HG03039 (cell line): Measurements from ENCODE around the gene TBC1D22A.

Experiments
- ATAC-seq: cut with Tn5 transposase; IDR thresholded peaks from one replicate; pipeline ENCODE4 v1.9.1; 2021; ENCODE audit warnings: mild to moderate bottlenecking, moderate library complexity; ENCODE audit not compliant: unreplicated experiment

The TBC1D22A gene

DNA sequence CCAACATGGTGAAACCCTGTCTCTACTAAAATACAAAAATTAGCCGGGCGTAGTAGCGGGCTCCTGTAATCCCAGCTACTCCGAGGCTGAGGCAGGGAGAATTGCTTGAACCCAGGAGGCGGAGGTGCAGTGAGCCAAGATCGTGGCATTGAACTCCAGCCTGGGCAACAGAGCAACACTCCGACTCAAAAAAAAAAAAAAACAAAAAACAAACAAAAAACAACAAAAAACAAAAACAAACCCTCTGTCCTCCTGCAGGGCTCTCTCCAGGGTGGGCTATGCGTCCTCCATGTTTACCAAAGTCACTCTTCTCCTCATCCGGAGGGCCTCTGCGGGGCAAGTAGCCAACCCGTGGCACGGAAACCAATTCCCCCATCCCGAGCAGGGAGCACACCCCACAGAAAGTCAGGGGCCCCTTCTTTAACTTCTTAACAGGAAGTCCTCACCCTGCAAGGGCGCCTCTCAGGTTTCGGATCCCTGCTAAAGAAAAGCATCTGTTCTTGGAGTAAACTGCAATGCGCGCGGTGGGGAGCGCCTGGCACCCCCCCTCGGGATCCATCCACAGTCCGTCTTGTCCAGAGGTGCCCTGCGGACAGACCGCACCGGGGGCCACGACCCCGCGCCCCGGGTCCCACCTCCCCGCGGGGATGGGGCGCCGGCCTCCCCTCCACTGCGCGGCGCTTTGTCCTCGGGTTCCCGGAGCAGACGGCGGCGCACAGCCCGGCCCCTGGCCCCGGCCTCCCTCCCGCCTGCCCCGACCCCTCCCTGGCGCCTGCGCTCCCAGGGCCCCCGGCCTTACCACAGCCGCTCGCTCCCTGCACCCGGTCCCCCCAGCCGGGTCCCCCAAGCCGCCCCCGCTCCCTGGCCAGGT is 25.1 kb upstream of the TBC1D22A start:
- peak; percentile 32 for ATAC-seq

DNA sequence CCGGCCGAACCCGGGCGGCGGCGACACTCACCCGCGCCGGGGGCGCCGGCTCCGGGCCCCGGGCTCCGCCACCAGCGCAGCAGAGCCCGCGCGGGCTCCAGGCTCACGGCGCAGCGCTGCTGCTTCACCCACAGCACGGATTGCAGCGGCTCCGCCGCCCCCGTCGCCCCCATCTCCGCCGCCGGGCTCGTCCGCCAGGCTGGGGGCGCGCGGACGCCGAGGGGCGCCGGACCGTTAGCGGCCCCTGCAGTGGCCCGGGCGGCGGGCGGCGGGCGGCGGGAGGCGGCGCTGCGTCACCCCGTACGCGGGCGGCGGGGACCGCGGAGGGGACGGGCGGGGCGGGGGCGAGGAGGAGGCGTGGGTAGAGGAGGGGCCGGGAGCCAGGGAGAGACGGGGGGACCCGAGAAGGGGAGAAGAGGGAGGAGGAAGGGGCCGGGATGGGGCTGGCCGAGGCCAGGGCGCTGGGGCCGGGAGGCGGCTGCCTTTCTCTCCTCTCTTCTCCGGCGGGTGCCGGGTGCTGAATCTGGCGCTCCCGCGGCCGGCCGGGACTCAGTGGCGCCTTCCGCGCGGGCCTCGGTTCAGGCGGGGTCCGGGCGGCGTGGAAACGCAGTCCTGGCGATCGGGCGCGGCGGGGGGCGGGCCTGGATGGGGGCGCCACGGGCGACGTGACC is 24.3 kb upstream of the TBC1D22A start, which contains the start of gene CERK:
TSS of gene CERK (minus strand) at position 277 of the 671 bp plus-strand sequence. CDS start at position 173, 104 bp downstream.
- ATAC-seq: peak; percentile 40

DNA sequence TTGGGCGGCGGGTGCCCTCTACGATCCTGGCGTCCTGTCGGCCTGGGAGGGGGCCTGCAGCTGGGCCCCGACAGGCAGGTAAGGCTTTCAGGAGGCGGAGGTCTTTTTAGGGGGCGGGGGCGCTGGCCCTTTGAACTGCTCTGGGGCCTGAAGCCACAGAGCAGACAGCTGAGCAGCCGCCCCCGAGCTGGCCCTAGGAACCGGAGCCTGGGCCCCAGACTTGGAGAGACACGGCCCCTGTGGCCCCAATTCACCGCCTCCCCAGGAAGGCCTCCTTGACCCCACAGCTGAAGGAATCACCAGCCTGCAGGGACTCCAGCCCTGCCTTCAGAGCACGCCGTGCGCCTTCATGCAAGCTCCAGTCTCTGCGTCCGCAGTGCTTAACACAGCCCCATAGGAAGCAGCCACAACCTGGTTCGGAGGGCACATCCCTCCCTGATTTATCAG is 23.8 kb upstream of the TBC1D22A start:
- ATAC-seq: no peak

DNA sequence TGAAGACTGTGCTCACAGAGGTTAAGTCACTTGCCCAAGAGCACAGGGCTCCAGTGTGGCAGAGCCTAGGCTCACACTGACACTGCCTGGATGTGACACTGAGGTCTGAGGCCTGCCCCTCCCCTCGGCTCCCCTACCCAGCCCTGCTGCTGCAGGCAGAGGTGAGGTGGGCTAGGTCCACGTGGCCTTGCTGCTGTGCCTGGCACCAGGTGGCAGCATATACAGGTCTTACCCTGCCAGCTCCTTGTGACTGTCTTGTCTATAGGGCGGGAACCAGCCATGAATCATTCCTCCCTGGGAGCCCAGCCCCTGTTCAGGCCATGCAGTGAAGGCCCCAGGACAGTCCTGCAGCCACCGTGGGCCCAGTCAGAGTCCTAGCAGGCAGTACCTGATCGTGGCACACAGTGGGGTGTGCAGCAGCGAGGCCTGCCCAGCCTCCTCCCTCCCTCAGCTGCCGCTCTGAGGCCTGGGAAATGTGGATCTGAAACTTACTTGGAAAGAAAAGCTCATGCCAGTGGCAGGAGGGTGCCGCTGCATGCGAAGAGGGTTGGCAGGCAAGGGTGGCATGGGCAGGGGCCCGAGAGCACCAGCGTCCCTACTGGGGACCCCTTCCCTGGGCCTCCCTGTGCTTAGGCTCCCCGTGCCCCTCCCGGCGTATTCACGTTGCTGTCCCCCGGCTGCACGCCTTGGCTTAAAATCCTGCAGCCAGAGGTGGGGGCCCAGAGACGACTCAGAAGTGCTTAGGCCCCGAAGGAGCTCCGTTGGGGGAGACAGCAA is 23.2 kb upstream of the TBC1D22A start:
- ATAC-seq: no peak

DNA sequence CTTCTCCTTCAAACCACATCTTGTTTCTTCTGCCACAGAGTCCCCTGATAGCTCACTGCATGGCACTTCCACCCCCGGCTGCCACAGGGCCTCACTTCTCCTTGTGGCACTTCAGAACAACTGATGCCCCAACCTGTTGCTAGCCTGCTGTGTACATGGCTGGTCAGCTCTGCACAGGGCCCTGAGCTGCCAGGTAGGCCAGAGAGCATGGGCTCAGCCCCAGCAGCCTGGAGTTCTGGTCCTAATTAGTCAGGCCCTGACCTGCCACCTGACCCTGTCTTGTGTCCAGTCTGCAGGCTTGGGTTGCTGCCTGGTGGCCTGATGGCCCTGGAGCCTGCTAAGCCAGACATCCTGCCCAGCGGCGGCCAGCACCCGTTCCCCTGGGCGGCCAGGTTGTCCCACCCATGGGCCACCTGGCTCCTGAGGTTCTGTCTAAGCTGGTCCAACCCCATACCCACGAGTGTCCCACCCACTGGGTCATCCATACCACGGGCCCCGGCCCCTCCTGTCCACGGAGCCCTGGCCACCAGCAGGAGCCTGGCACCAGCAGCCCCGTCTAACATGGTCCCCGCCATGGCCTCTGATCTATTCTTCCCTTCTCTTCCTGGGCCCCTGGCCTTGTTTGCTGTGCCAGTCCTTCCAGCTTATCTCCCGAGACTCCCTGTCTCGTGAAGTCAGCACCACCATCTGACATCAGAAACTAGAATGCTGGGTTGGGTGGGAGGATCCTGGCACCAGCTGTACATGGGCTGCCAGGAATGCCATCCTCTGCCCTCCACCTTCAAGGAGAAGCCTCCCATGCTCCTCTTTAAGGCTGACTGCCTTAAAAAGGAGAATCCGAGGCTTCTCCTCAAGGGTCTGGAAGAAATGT is 21.3 kb upstream of the TBC1D22A start:
- no peak for ATAC-seq

DNA sequence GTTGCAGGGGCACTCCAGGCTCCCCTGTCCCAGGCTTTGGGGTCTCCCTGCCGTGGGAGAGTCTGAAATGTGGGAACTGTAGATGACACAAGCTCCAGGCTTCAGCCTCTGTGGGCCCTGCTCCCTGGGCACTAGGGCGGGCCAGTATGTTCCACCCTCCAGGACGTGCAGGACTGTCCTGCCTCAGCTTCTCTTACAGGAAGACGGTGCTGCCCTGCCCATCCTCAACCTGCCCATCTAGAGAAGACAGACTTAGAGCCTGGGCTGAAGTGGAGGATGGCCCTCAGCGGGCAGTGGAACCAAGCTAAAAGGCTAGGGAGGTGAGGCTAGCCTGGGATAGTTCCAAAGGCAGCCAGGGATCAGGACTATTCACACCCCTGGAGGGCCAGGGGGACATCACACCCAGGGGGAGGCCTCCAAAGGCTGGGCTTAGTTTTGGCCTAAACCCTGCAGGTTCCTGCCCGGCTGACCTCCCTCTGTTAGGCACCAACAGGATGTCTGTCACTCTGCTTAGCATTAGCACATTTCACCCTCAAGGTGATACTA is 20.4 kb upstream of the TBC1D22A start:
- no peak for ATAC-seq

DNA sequence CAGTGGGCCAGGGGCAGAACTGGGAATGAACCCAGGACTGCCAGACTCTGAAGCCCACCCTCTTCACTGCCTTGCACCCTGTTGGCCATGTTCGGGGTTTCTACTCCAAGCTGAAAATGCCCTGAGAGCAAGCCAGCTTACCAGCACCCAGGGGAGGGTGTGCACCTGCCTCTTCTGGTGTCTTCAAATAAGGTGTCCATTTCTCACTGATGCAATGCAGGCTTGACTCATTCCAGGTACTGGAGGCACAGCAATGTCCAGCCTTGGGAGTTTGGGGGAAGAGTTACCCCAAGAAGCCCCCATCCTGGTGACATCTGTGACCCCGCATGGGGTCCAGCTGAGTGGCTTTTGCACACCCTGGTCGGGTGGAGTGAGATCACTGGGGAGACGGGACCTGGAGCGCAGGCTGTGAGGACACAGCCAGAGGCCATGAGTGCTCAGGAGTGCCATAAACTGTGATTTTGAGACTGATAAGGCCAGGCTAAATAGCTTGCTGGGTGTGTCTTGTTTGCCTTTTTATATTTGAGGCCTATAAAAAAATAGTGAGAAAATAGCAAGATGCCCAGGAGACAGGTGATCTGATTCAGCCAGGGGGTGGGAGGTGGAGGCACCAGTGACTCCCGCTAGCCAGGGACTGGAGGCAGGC is 19.8 kb upstream of the TBC1D22A start:
- ATAC-seq: no peak

DNA sequence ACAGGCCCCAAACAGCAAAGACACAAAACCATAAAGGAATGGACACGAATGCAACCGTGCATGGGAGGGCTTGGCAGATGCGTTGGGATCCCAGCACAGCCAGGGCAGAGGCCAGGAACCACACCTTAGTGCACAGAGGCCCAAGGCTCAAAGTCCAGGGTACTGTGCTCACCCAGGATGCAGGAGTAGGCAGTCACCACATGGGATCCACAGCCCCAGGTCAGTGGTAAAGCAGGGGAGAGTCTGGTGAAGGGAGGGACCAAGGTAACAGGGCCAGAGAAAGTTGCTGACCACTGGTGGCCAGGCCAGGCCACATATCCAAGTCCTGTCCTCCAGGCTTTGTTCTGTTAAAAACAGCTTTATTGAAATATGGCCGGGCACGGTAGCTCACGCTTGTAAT is 17.9 kb upstream of the TBC1D22A start:
- ATAC-seq: no peak

DNA sequence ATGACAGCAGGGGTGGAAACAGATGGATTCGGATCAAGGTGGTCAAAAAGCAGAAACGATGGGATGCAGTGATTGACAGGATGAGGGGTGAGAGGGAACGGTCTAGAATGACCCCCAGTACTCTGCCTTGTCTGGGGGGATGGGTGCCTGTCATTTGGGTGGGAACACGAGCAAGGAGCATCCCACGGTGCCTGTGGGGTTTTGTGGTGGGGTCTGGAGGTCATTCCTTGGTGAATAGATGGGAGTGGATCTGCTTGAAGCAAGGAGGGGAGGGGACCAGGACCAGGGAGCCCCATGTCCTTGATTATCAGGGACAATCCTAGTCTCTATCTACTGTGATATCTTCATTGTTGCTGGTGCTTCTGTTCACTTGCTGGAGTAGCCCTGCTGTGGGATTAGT is 16.3 kb upstream of the TBC1D22A start:
- ATAC-seq: no peak

DNA sequence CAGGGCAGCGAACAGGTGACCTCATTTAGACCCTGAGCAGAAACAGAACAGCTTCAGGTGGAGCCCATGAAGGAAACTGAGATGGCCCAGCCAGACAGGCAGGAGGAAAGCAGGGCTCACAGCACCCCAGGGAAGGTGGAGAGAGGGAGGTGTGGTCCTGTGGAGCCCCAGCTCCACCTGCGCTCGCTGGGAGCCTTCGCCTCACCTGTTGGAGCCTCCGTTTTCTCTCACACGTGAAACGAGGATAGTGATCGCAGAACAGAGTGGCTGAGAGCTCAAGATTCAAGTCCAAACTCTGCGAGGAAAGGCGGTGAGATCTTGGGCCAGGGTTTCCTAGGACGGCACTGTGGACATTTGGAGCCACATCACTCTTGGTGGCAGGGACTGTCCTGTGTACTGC is 15.8 kb upstream of the TBC1D22A start:
- ATAC-seq: no peak

DNA sequence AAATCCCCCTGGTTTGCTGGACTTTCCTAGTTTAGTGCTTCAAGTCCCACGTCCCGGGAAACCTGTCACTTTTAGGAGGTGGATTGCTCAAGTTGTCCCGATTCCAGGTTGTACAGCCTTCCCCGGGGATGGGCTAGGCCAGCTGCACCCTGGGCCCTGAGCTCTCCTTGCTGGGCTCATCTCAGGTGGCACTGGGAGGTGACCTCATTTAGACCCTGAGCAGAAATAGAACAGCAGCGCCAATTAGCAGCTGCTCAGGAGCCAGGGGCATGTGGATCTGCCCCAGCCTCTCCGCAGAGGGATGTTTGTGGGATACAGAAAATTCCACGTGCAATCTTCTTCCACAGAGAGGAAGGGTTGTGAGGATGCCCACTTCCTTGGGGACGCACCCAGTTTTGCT is 14.8 kb upstream of the TBC1D22A start:
- ATAC-seq: no peak

DNA sequence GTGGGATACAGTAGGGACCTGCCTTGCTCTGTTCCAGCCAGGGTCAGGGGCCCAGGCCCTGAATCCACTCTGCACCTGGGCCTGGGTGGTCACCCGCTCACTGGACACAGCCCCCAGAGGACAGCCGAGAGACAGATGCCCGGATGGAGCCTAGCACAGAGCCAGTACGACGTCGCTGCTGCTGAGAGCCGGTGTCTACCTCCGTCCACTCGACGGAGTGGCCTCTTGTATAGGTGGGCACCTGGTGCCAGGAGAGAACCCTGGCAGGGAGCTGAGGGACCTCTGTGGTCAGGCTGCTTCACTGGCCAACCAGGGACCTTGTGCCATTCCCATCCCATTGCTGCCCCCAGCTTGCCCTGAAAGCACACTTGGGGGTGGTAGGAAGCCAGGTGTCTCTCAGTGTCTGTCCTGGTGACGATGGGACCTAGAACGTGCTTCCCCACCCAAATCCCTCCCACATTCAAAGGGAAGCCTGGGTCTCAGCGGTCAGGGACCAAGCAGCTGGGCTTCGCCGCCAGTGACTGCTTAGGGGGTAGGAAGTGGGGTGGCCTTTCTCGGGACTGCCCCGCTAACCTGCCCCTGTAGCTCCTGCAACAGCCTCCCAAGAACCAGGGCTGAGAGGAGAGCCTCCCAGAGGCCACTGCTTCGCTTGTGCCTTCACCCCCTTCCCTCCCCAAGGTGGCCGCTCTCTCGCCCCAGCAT is 14.1 kb upstream of the TBC1D22A start:
- no peak for ATAC-seq

DNA sequence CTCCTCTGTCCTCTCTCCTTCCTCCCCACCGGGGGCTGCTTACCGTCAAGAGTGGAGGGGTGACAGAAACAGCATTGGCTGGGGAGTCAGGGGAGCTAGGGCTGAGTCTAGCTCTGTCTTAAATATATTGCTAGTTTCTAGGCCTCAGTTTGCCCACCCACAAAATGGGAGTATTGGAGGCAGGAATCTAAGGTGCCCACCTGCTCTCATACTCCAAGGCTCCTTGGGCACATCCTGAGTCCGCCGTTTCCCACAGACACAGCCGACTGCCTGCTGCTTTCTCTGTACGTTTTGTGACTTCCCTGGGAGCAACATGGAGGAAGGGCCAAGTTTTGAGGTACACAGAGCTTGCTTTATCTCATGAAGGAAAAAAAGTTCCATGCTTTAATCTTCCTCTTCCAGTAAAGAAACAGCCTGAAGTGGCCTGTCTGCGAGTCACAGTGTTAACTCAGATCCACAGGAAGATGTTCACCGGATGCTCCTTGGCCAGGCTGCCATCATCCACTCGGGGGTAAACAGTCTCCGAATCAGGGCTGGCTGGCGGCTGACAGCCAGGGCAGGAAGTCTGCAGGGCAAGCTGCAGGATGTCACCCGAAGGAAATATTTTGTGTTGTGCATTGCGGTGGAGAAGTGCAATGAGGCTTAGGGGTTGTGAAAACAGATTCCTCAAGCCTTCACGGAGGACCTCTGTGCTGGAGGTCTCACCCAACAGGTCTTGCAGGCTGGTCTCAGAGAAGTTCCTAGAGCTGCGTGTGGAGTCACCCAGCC is 13.4 kb upstream of the TBC1D22A start:
- no peak for ATAC-seq

DNA sequence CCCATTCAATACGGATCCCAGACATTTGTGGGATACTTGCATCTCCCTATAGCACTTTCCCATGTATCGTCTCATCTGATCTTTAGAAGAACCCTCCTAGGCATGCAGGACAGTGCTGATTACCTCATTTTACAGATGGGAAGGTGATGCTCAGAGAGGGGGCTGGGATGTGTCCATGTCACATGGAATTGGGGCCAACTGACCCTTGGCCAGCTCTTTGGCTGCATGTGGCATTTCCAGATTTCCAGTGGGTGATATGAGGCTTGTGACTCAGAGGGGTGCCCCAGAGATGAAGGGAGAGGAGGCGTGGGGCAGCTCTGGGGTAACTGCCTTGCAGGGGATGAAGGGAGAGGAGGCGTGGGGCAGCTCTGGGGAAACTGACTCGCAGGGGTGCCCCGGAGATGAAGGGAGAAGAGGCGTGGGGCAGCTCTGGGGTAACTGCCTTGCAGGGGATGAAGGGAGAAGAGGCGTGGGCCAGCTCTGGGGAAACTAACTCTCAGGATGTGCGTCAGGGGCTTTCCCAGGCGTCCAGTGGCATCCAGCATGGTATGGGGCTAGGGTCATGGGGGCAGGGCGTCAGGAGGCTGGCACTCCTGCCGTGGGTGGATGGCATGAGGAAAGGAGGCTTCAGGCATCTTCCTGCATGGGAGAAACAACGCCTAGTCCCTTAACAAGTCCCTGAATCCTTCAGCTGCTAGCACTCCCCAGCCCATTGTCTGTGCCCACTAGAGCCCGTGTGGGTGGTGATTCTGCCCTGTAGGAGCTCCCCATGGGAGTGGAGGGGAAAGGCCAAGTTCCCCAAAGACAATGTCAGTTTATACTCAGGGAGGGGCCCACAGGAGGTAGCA is 12.5 kb upstream of the TBC1D22A start:
- no peak for ATAC-seq

DNA sequence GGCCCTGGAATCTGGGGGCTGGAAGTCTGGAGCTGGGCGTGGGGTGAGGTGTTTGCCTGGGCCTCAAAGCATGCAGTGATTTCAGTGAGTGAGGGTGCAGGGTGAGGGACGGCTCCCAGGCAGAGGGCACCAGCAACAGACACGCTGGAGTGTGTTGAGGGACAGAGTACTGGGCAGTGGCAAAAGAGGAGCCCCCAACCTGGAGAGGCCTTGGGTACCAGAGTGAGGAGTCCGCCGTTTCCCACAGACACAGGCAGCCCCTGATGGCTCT is 12.0 kb upstream of the TBC1D22A start:
- ATAC-seq: no peak

DNA sequence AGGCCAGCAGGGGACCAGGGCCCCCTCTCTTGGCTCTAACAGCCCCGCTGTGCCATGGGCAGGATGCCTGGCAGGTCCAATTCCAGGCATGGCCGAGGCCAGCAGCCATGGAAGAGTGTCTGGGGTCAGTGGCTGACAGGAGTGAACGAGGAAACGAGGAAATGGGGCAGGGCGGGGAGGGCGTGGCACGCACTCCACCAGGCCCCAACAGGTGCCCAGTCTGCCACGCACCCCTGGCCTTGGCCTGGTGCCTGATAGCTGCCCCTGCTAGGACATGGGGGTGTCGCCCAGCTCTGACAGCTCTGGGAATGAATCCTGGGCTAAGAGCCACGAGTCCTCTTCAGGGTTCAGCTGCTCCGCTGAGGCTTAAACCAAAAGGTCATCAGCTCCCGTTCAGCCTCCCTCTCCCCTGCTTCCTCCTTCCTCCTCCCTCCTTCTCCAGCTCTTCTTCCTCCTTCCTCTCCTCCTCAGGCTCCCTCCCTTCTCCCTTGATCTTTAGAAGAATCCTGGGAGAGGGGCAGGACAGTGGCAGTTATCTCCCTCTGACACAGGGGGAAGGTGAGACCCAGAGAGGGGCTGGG is 11.5 kb upstream of the TBC1D22A start:
- ATAC-seq: no peak

DNA sequence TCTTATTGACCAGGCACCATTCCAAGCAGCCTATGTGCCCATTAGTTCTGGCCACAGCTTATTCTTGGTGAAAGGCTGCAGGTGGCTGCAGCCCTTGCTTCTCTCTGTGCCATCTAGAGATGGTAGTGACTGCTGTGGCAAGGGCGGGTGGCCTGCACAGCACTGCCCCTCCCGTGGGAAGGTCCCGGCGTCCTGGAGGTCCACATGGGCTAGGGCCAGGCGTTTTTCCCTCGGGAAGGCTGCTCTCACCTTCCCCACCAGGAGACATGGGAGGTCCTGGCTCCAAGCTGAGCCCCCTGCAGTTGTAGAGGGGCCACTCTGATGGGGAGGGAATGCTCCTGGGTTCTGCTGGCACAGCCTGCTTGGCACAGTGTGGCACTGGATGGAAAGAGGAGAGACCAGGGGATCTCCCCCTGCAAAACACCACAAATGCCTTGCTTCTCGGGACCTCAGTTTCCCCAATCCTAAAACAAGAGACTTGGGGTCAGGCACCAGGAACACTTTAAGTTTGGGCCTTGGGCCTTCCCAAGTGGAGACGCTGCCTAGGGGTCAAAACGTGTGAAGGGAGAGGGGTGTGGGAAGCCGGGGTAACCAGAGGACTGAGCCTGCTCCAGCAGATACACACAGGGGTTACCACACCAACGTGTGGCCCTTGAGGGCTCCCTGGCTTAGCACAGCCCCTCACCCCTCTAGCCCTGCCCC is 10.0 kb upstream of the TBC1D22A start:
- ATAC-seq: no peak
